GM21825 (cell line): ENCODE measurements around the gene CRLF2.
"Not testable (repeated sequence)": the region's sequence is repeated elsewhere in the genome, so short reads cannot be mapped to it uniquely, and the experiment has no call there.

Experiments used
- ATAC-seq: cut with Tn5 transposase; IDR thresholded peaks from one replicate; pipeline ENCODE4 v1.9.1; 2021; ENCODE audit warnings: mild to moderate bottlenecking, moderate library complexity; ENCODE audit not compliant: unreplicated experiment

Gene CRLF2

DNA sequence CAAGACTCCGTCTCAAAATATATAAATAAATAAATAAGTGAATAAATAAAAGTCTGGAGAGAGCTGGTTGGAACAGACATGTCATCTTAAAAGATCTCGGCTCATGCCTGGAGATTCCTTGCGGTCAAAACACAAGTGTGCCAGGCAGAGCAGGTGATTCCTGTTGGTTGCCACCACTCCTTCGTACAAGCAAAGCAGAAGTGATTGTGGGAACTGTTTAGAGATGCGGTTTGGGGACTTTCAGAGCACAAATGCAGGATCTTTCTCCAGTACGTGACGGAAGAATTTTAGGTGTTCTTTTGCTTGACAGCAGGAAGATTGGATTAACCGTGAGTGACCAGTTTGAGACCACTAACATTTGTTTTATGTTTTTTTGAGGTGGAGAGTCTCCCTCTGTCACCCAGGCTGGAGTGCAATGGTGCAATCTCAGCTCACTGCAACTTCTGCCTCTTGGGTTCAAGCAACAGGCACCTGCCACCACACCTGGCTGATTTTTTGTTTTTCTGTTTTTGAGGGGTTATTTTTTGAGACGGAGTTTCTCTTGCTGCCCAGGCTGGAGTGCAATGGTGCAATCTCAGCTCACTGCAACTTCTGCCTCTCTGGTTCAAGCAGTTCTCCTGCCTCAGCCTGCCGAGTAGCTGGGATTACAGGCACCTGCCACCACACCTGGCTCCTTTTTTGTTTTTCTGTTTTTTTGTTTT, 2.8 kb upstream of the CRLF2 start:
- ATAC-seq = no peak

DNA sequence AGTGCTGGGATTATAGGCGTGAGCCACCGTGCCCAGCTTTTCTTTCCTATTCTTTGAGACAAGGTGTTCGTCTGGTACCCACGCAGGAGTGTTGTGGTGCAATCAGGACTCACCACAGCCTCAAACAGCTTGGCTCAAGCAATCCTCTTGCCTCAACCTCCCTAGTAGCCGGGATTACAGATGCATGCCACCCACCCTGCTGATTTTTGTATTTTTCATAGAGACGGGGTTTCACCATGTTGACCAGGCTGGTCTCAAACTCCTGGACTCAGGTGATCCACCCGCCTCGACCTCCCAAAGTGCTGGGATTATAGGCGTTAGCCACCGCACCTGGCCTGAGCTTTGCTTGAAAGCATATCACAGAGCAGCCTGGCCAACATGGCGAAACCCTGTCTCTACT, 1.5 kb upstream of the CRLF2 start:
- ATAC-seq = no peak

DNA sequence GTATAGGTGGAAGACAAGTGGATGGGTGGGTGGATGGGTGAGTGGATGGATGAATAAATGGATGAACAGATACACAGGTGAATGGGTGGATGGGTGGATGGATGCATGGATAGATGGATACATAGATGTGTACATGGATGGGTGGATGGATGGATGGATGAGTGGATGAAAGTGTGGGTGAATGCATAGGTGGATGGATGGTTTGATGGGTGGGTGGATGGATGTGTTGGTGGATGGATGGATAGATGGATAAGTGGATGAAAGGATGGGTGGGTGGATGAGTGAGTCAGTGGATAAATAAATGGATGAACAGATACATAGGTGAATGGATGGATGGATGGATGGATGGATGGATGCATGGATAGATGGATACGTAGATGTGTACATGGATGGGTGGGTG, 1.6 kb downstream of the CRLF2 start:
- ATAC-seq = no peak

DNA sequence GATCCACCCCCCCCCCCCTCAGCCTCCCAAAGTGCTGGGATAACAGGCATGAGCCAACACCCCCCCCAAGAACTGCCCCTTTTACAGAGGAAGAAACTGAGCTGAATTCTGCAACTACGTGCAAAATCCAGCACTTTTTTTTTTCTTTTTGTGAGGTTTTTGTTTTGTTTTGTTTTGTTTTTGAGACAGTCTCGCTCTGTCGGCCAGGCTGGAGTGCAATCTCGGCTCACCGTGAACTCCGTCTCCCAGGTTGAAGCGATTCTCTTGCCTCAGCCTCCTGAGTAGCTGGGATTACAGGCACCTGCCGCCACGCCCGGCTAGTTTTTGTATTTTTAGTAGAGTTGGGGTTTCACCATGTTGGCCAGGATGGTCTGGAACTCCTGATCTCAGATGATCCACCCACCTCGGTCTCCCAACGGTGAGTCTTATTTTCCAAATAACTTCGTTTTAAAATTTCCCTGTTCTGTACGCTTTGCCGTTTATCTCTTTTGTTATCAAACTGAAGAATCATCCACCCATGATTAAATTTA, 4.9 kb downstream of the CRLF2 start:
- no peak for ATAC-seq

DNA sequence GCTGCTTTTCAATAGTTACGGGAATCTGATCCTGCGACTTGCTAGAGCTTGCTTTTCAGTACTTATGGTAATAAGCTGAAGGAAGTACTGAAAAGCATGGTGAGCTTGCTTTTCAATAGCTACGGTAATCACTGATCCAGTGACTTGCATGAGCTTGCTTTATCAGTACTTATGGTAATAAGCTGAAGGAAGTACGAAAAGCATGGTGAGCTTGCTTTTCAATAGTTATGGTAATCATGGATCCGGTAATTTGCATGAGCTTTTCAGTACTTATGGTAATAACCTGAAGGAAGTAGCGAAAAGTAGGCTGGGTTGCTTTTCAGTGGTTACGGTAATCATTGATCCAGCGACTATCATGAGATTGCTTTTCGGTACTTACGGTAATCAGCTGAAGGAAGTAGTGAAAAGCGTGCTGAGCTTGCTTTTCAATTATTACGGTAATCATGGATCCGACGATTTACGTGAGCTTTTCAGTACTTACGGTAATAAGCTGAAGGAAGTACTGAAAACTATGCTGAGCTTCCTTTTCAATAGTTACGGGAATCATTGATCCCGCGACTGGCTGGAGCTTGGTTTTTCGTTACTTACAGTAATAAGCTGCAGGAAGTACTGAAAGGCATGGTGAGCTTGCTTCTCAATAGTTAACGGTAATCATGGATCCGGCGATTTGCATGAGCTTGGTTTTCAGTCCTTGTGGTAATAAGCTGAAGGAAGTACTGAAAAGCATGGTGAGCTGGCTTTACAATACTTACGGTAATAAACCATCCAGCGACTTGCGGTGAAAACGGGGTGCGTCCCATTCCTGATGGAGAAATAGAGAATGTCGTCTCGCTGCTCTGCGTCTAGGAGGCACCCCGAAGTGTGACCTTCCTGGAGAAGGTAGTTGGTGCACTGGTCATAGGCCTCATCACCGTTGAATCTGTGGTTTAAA, 6.5 kb downstream of the CRLF2 start:
- no peak for ATAC-seq

DNA sequence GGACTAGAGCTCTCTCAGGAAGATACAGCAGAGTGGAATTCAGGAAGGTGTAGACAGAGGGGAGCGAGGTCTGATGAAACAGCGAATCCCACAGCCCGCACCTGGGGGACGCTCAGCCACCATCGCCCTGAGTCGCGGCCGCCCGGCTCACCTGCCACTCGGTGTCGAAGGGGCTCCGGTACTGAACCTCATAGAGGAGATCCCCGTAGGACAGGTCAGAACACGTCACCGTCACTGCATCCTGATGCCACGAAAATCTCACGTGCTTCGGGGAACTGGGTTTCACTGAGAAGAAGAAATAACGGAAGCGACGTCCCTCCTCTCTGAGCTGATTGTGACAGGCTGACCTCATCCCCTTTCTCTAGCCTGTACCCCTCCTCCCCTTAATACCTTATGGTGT, 10.2 kb downstream of the CRLF2 start:
- ATAC-seq = no peak

DNA sequence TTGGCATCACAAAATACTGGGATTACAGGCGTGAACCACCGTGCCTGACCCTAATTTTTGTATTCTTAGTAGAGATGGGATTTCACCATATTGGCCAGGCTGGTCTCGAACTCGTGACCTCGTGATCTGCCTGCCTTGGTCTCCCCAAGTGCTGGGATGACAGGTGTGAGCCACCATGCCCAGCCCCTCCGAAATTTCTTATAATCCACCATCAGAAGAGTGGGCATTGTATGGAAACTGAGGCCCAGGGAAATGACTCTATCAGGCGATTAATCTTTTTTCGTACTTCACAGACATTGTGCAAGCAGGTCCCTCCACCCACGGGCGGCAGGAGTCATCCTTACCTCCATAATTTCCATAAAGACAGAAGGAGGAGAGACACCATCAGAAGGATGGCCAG, 16.0 kb downstream of the CRLF2 start:
- ATAC-seq = no peak

DNA sequence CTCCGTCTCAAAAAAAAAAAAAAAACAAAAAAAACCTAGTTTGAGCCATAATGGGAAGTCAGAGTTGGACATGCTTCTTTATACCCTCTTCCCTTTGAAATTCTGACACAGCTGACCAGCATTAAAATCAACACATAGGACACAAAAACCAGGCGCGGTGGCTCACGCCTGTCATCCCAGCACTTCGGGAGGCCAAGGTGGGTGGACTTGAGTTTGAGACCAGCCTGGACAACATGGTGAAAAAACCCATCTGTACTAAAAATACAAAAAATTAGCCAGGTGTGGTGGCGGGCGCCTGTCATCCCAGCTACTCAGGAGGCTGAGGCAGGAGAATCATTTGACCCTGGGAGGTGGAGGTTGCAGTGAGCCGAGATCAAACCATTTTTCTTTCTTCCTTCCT, 20.3 kb downstream of the CRLF2 start:
- ATAC-seq = not testable (repeated sequence)

DNA sequence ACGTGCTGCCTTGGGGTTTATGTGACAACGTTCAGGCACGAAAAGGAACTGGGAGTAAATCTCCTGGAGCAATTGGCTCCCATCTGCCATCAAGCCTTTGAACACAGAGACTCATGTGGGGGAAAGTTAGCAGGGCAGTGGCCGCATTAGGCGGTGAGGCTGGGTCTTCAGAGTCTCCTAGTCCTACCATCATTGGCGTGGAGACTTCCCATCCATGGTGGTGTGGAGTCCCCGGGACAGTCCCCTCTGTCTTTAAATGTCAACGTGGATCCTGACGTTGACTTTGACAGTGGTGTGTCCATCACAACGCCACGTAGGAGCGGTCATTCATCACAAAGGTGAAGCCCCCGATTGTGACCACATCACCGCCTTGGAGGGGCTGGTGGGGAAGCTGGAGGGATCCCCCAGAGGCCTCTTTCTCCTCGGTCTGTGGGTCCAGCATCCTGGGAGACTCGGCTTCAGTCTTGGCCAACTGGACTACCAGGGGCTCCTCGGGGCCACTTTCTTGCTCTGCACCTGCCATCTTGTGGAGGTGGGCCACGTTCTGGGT, 21.8 kb downstream of the CRLF2 start:
- no peak for ATAC-seq

DNA sequence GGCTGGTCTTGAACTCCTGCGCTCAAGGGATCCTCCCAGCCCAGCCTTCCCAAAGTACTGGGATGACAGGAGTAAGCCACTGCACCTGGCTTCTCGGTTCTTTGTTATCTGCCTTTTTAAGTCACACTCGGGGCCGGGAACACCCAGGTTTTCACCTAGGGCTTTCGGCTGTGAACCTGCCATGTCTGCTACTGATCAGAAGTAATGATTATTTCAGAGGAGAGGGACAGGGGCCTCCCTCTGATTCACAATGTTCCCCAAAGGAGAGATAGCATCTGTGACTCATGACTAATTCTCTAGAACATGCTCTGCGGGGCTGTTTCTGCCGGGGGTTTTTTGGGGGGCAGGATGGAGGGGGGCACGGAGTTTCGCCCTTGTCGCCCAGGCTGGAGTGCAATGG, 26.9 kb downstream of the CRLF2 start:
- no peak for ATAC-seq

DNA sequence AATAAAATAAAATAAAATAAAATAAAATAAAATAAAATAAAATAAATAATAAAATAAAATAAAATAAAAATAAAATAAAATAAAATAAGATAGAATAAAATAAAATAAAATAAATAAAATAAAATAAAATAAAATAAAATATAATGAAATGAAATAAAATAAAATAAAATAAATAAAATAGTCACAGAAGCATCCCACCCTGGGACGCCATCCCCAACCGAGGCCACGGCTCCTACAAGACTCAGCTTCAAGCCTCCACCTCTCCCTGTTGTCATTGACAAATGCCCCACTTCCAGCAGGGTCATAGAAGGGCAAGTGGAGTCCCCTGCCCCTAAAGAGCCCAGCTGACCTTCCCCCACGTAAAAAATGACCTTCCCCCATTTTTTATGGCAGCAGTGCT, 30.2 kb downstream of the CRLF2 start:
- ATAC-seq = no peak

DNA sequence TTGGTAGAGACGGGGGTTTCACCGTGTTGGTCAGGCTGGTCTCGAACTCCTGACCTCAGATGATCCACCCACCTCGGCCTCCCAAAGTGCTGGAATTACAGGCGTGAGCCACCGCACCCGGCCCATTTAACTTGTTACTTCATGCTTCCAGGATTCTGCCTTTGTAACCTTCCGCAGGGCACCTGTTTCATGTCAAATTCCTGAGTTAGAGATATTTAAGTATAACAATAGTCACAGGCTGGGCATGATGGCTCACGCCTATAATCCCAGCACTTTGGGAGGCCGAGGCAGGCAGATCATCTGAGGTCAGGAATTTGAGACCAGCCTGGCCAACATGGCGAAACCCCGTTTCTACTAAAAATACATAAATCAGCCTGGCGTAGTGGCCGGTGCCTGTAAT, 30.8 kb downstream of the CRLF2 start:
- ATAC-seq = not testable (repeated sequence)

DNA sequence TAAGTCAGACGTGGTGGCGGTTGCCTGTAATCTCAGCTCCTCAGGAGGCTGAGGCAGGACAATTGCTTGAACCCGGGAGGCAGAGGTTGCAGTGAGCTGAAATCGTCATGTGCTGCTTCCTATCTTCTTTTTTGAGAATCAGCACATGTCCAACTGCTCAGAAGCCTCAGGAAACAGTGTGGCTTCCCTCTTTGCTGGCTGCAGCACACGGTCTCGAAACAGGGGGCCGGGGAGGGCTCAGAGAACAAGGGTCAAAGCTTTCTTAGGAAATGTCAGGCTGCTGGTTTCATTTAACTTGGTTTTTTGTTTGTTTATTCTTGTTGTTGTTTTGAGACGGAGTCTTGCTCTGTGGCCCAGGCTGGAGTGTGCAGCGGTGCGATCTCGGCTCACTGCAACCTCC, 31.3 kb downstream of the CRLF2 start:
- no peak for ATAC-seq

DNA sequence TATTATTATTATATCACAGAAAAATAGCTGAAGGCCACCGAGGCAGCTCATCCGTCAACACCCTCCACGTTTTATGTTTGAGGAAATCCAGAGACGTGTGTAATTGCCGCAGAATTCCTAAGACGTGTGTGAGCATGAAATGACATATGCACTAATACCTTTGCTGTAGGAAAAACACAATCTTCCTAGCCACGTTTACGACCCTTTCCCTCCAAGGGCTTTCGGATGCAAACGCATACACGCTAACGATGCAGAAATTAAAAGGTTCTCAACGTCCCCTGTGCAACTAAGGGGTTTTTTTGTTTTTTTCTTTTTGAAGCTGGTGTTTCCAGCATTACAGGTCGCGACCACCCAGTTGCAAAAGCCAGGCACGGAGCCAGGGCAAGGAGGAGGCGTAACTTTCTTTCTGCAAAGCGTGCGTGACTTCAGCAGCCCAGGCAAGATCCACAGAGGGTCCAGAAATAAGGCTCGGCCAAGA, 33.8 kb downstream of the CRLF2 start:
- no peak for ATAC-seq

DNA sequence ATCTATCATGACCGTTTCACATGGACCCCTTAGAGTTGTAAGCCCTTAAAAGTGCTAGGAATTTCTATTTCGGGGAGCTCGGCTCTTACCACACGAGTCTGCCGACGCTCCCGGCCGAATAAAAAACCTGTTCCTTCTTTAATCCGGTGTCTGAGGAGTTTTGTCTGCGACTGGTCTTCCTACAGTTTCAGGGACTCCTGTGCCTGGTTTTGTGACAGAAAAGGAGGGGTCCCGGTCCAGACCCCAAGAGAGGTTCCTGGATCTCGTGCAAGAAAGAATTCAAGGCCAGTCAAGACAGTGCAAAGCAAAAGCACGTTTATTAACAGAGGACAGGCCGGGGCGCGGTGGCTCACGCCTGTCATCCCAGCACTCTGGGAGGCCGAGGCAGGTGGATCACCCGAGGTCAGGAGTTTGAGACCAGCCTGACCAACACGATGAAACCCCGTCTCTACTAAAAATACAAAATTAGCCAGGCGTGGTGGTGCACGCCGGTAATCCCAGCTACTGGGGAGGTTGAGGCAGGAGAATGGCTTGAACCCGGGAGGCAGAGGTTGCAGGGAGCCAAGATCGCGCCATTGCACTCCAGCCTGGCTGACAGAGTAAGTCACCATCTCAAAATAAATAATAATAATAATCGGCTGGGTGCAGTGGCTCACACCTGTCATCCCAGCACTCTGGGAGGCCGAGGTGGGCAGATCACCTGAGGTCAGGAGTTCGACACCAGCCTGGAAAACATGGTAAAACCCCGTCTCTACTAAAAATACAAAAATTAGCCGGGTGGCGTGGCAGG, 35.7 kb downstream of the CRLF2 start:
- ATAC-seq = not testable (repeated sequence)

DNA sequence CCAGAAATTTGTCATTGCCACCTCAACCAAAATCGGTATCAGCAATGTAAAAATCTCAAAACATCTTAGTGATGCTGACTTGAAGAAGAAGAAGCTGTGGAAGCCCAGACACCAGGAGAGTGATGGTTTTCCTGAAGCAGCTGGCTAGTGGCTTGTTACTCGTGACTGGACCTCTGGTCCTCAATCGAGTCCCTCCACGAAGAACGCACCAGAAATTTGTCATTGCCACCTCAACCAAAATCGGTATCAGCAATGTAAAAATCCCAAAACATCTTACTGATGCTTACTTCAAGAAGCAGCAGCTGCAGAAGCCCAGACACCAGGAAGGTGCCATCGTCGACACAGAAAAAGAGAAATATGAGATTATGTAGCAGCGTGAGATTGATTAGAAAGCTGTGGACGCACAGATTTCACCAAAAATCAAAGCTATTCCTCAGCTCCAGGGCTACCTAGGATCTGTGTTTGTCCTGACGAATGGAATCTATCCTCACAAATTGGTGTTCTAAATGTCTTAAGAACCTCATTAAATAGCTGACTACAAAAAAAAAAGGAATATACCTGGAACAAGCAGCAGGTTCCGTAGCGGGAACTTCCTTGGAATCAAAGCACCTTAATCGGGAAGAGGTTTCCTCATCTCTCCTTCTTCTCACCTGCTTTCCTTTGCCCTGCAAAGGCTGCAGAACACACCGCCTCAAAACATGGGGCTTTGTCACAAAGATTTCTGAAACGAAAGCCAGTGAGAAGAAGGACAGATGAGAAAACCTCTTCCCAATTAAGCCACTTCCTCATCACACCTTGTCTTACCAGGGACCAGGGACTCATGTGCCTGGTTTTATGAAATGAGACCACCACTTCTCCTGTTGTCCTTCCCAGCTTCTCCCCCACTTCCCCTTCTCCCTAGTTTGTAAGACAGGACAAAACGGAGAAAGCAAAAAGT, 37.6 kb downstream of the CRLF2 start:
- ATAC-seq = not testable (repeated sequence)

DNA sequence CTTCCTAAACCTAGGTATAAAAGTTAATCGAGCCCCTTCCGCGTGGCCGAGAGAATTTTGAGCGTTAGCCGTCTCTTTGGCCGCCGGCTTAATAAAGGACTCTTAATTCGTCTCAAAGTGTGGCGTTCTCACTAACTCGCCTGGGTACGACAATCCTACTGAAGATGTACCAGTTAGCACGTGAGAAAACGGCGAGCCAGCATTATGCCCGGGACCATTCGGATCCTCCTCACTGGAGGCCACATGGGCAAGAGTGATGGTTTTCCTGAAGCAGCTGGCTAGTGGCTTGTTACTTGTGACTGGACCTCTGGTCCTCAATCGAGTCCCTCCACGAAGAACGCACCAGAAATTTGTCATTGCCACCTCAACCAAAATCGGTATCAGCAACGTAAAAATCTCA, 39.0 kb downstream of the CRLF2 start:
- not testable (repeated sequence) for ATAC-seq

DNA sequence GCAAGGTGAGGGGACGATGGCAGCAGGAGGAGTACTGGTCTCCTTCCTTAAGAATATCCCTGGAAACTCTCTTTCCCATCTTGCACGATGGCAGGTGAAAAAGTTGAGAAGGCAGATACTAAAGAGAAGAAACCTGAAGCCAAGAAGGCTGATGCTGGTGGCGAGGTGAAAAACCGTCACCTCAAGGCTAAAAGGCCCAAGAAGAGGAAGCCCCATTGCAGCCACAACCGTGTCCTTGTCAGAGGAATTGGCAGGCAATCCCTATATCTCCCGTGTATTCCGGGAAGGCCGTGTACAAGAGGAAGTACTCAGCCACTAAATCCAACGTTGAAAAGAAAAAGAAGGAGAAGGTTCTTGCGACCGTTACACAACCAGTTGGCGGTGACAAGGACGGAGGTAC, 40.0 kb downstream of the CRLF2 start:
- ATAC-seq = no peak

DNA sequence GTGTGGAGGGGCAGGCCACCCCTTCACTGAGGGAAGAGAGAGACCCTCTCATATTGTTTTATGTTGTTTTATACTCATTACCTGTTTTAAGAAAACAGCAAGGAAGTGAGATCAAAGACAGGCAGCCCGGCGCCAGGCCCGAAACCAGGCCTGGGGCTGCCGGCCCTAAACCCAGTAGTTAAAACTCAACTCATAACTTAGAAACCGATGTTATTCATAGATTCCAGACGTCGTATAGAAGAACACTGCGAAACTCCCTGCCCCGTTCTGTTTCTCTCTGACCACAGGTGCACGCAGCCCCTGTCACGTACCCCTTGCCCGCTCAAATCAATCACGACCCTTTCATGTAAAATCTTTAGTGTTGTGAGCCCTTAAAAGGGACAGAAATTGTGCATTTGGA, 40.5 kb downstream of the CRLF2 start:
- not testable (repeated sequence) for ATAC-seq

DNA sequence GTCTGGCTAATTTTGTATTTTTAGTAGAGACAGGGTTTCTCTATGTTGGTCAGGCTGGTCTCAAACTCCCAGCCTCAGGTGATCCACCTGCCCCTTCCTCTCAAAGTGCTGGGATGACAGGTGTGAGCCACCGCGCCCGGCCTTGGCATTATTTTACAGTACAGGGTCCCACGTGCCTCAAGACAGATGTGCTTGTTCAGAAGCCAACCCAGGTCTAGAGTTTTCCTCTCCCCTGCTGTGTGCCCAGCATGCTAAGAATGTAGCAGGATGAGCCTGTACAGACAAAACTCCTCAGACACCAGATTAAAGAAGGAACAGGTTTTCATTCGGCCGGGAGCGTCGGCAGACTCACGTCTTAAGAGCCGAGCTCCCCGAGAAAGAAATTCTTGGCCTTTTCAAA, 42.2 kb downstream of the CRLF2 start:
- ATAC-seq = no peak
